H1 (cell line): ENCODE measurements around the gene SERPINB6. TPM values are rescaled to one million over a fixed set of nuclear protein-coding genes. Genes with fewer than 3 reads are reported as not detected.

Experiments used
- CTCF ChIA-PET: fragments of 300-600 bp; sonication (Branson Sonifier 250); formaldehyde crosslinking; loops from one replicate; lab custom pipeline; 2021; ENCODE audit not compliant: partially characterized antibody; lab: Charles Lee
- POLR2A ChIA-PET: fragments of 300-600 bp; sonication (Branson Sonifier 250); formaldehyde crosslinking; loops from one replicate; lab custom pipeline; 2021; ENCODE audit warnings: inconsistent platforms; ENCODE audit not compliant: partially characterized antibody; lab: Charles Lee
- DNase-seq, 2 experiments: peaks; one replicate each; pipeline versions ENCODE4 v3.0.0 to v3.0.0-alpha.2; 2010 to 2022; ENCODE audit warnings: low spot score in 2 of 2, low read depth in 1 of 2, mixed read lengths in 1 of 2
- FAIRE-seq: peaks from 2 replicates; lab custom pipeline; 2011; peaks lifted over from hg19 to GRCh38; lab: Jason Lieb, UNC
- H2AFZ ChIP-seq: 2 replicates; pipeline ENCODE4 v1.8.1; 2012; ENCODE audit warnings: low read length, inconsistent platforms
- H2AK5ac ChIP-seq: 2 replicates; pipeline ENCODE4 v1.6.1; 2013; ENCODE audit warnings: low read depth, low read length
- H2BK120ac ChIP-seq: replicated peaks from 2 replicates; pipeline ENCODE3; 2013; ENCODE audit warnings: low read depth, low read length, inconsistent platforms
- H2BK12ac ChIP-seq: 2 replicates; pipeline ENCODE4 v1.6.1; 2013; ENCODE audit warnings: low read depth, low read length
- H2BK15ac ChIP-seq: 2 replicates; pipeline ENCODE4 v1.6.1; 2013; ENCODE audit warnings: low read length
- H2BK20ac ChIP-seq: 2 replicates; pipeline ENCODE4 v1.6.1; 2013; ENCODE audit warnings: low read length
- H2BK5ac ChIP-seq: 2 replicates; pipeline ENCODE4 v1.6.1; 2013; ENCODE audit warnings: low read depth, low read length
- H3K14ac ChIP-seq: 2 replicates; pipeline ENCODE4 v1.6.1; 2013; ENCODE audit warnings: inconsistent platforms; ENCODE audit not compliant: insufficient read length
- H3K18ac ChIP-seq: 2 replicates; pipeline ENCODE4 v1.6.1; 2013; ENCODE audit warnings: low read length; ENCODE audit errors: extremely low read depth
- H3K23ac ChIP-seq: 2 replicates; pipeline ENCODE4 v1.6.1; 2013; ENCODE audit warnings: inconsistent platforms; ENCODE audit not compliant: insufficient read length
- H3K23me2 ChIP-seq: 2 replicates; pipeline ENCODE4 v1.6.1; 2013; ENCODE audit warnings: low read depth, low read length
- H3K27ac ChIP-seq: 2 replicates; pipeline ENCODE4 v1.6.1; 2011; ENCODE audit warnings: low read depth, low read length, inconsistent platforms
- H3K27me3 ChIP-seq, 4 experiments: replicated peaks in 1 of 4; 1 replicate in 1 of 4; 2 replicates in 3 of 4; pipeline versions ENCODE4 v1.6.1 to v1.8.1; 2011 to 2013; ENCODE audit warnings: low read length in 3 of 4, mild to moderate bottlenecking in 3 of 4, inconsistent platforms in 2 of 4, mixed read lengths in 2 of 4, moderate library complexity in 1 of 4; ENCODE audit not compliant: control insufficient read depth in 3 of 4, insufficient read depth in 3 of 4; ENCODE audit errors: extremely low read depth in 1 of 4
- H3K36me3 ChIP-seq, 4 experiments: 2 replicates each; pipeline versions ENCODE4 v1.6.1 to v1.8.1; 2011 to 2013; ENCODE audit warnings: mild to moderate bottlenecking in 4 of 4, low read length in 3 of 4, moderate library complexity in 2 of 4, control low read depth in 1 of 4, inconsistent platforms in 1 of 4; ENCODE audit not compliant: insufficient read depth in 4 of 4, control insufficient read depth in 2 of 4
- H3K4ac ChIP-seq: replicated peaks from 2 replicates; pipeline ENCODE3; 2013; ENCODE audit warnings: low read length, low read depth, mixed read lengths, inconsistent platforms; ENCODE audit not compliant: insufficient read length
- H3K4me1 ChIP-seq, 4 experiments: replicated peaks in 1 of 4; 1 replicate in 1 of 4; 2 replicates in 3 of 4; pipeline versions ENCODE4 v1.6.1 to v1.8.1; 2011 to 2013; ENCODE audit warnings: low read length in 3 of 4, inconsistent platforms in 2 of 4, mixed read lengths in 1 of 4; ENCODE audit not compliant: insufficient read depth in 4 of 4, control insufficient read depth in 3 of 4
- H3K4me2 ChIP-seq, 2 experiments: 2 replicates each; pipeline versions ENCODE4 v1.6.1 to v1.8.1; 2011 to 2013; ENCODE audit warnings: low read depth in 2 of 2, low read length in 2 of 2, control low read depth in 1 of 2, inconsistent platforms in 1 of 2, mild to moderate bottlenecking in 1 of 2; ENCODE audit not compliant: insufficient read depth in 1 of 2
- H3K4me3 ChIP-seq, 4 experiments: fragments of 200-600, 300-600 bp in 1 of 4; sonication (generic), shearing (Covaris generic), sonication (Bioruptor Twin) in 1 of 4; 2 replicates each; pipeline versions ENCODE4 v1.5.1 to v1.8.1; 2011 to 2016; ENCODE audit warnings: low read length in 4 of 4, low read depth in 3 of 4, control low read depth in 2 of 4, inconsistent platforms in 2 of 4, mild to moderate bottlenecking in 2 of 4, mixed read lengths in 1 of 4, moderate library complexity in 1 of 4; ENCODE audit not compliant: insufficient read depth in 2 of 4; ENCODE audit errors: extremely low read depth in 1 of 4
- H3K56ac ChIP-seq: replicated peaks from 2 replicates; pipeline ENCODE3; 2013; ENCODE audit warnings: low read depth, mild to moderate bottlenecking, mixed read lengths, low read length, inconsistent platforms; ENCODE audit not compliant: insufficient read length
- H3K79me1 ChIP-seq: 2 replicates; pipeline ENCODE4 v1.6.1; 2013; ENCODE audit warnings: low read depth, low read length, control low read depth
- H3K79me2 ChIP-seq, 2 experiments: 2 replicates each; pipeline versions ENCODE4 v1.6.1 to v1.8.1; 2012 to 2013; ENCODE audit warnings: low read length in 2 of 2, mild to moderate bottlenecking in 2 of 2, inconsistent platforms in 1 of 2; ENCODE audit not compliant: insufficient read depth in 2 of 2, control insufficient read depth in 1 of 2
- H3K9ac ChIP-seq, 4 experiments: replicated peaks in 1 of 4; 1 replicate in 1 of 4; 2 replicates in 3 of 4; pipeline versions ENCODE4 v1.6.1 to v1.8.1; 2011 to 2013; ENCODE audit warnings: low read depth in 3 of 4, low read length in 3 of 4, control low read depth in 2 of 4, mild to moderate bottlenecking in 2 of 4, moderate library complexity in 2 of 4, inconsistent platforms in 1 of 4; ENCODE audit errors: extremely low read depth in 1 of 4
- H3K9me3 ChIP-seq, 2 experiments: 2 replicates each; pipeline versions ENCODE4 v1.6.1 to v1.8.1; 2012 to 2013; ENCODE audit warnings: mild to moderate bottlenecking in 2 of 2, moderate library complexity in 2 of 2, control low read depth in 1 of 2, inconsistent platforms in 1 of 2, low read depth in 1 of 2, low read length in 1 of 2, mixed read lengths in 1 of 2; ENCODE audit not compliant: insufficient read depth in 2 of 2
- H4K20me1 ChIP-seq, 2 experiments: replicated peaks in 1 of 2; 2 replicates each; pipeline versions ENCODE3 to v1.8.1; 2011 to 2013; ENCODE audit warnings: inconsistent platforms in 2 of 2, low read length in 2 of 2, mild to moderate bottlenecking in 1 of 2; ENCODE audit not compliant: insufficient read depth in 2 of 2, control insufficient read depth in 1 of 2
- H4K5ac ChIP-seq: 2 replicates; pipeline ENCODE4 v1.6.1; 2013; ENCODE audit warnings: low read length, low read depth, mixed read lengths, inconsistent platforms; ENCODE audit not compliant: insufficient read length
- H4K8ac ChIP-seq: 2 replicates; pipeline ENCODE4 v1.8.0; 2013; ENCODE audit warnings: mild to moderate bottlenecking, moderate library complexity, low read length, inconsistent platforms; ENCODE audit not compliant: insufficient read depth; ENCODE audit errors: extremely low read depth
- H4K91ac ChIP-seq: replicated peaks from 2 replicates; pipeline ENCODE3; 2013; ENCODE audit warnings: low read length, mixed read lengths, inconsistent platforms; ENCODE audit not compliant: insufficient read length
- CBX5 ChIP-seq: fragments of 300-800, 300-1000 bp; sonication (generic); IDR thresholded peaks from 2 replicates; pipeline ENCODE4 v1.7.1; 2016; ENCODE audit warnings: antibody characterized with exemption, low read length, low read depth
- CREB1 ChIP-seq: IDR thresholded peaks from 2 replicates; pipeline ENCODE4 v1.6.1; 2012; ENCODE audit warnings: inconsistent platforms
- CTBP2 ChIP-seq: IDR thresholded peaks from 2 replicates; pipeline ENCODE4 v1.7.0; 2011; ENCODE audit warnings: borderline replicate concordance, mild to moderate bottlenecking, moderate library complexity, mixed read lengths, low read length; ENCODE audit not compliant: insufficient read depth, insufficient read length
- HDAC2 ChIP-seq, 2 experiments: fragments of 300-600 bp in 1 of 2; sonication (generic) in 1 of 2; IDR thresholded peaks; 2 replicates each; pipeline ENCODE4 v1.6.1; 2011 to 2012; ENCODE audit warnings: low read depth in 2 of 2, low read length in 2 of 2, mild to moderate bottlenecking in 2 of 2, moderate library complexity in 2 of 2, borderline replicate concordance in 1 of 2, inconsistent platforms in 1 of 2
- HDAC6 ChIP-seq: IDR thresholded peaks from one replicate; pipeline ENCODE4 v1.7.1; 2012; ENCODE audit warnings: low read depth, mild to moderate bottlenecking, inconsistent platforms, low read length, moderate library complexity
- PHF8 ChIP-seq: fragments of 200-600 bp; sonication (generic); conservative IDR thresholded peaks from 2 replicates; pipeline ENCODE4 v1.7.1; 2012; ENCODE audit warnings: low read depth, mild to moderate bottlenecking, inconsistent platforms, low read length, moderate library complexity
- SIX5 ChIP-seq: IDR thresholded peaks from 2 replicates; pipeline ENCODE4 v1.6.1; 2011; ENCODE audit warnings: mild to moderate bottlenecking, low read depth, low read length
- TCF12 ChIP-seq: IDR thresholded peaks from 2 replicates; pipeline ENCODE4 v1.6.1; 2011; ENCODE audit warnings: low read depth, mild to moderate bottlenecking, low read length
- WGBS, 2 experiments: shearing (Covaris generic) in 1 of 2; methylation state at CpG; one replicate each; pipeline versions ENCODE4 v1.1.6 to v1.1.7; 2013 to 2015; ENCODE audit warnings: low lambda C conversion rate in 2 of 2, mixed read lengths in 2 of 2, inconsistent platforms in 1 of 2, low coverage in 1 of 2, missing lambda C conversion rate in 1 of 2; ENCODE audit not compliant: insufficient replicate concordance in 2 of 2, insufficient coverage in 1 of 2, insufficient read length in 1 of 2; ENCODE audit errors: extremely low coverage in 1 of 2, missing lambda C conversion rate in 1 of 2; 5-methylcytosine and 5-hydroxymethylcytosine counted together
- polyA plus RNA-seq, 7 experiments: library from polyadenylated mRNA; depleted of rRNA in 3 of 7; stranded (reverse) in 5 of 7; unstranded in 2 of 7; fragments of >200 nt in 5 of 7; fragments of 200-250 nt in 2 of 7; gene quantifications; 1 replicate in 5 of 7; 2 replicates in 1 of 7; 4 replicates in 1 of 7; pipeline versions ENCODE4 v1.2.1 to v1.2.3, GENCODE V29; 2011 to 2013; ENCODE audit warnings: missing spikeins in 2 of 7, mixed read lengths in 2 of 7
- total RNA-seq: library from RNA; stranded (reverse); fragmentation: NEBNext Ultra II Directional; extraction: Animal tissue kit (Norgen Biotek cat#: 25700); gene quantifications from 2 replicates; pipeline ENCODE4 v1.2.1, GENCODE V29; 2021

Gene SERPINB6
- total and polyA plus RNA-seq, 2 of the 8 experiments (the other 6 are each of a cell fraction or from before 2014, with no cell fraction given), result 27.2 to 29.4 TPM

GRCh38 chr6:2984738-2985406, 13.5 kb upstream of the SERPINB6 start:
- Histone ChIP-seq H3K79me1 (no peaks in the 10 kb centered on the region), H4K91ac (peak overlapping the region; percentile 88), H3K4me1 (peaks cover 3 to 15% (median 9%) of the 10 kb centered on the region in 4 experiments), H3K4ac (no peak overlapping the region), H3K23me2 (peaks cover 4% of the 10 kb centered on the region), H4K20me1 (no peaks in the 10 kb centered on the region), H3K23ac (no peak overlapping the region), H2AFZ (no peak overlapping the region), H2BK120ac (peak overlapping the region; percentile 7), H3K56ac (no peak overlapping the region), H2AK5ac (0 out of 2 replicates have a peak overlapping the region, but pooled peaks have one; percentile 77), H2BK15ac (peak overlapping the region; percentile 99; the same call in 1 of the 2 replicates), H4K8ac (no peak overlapping the region; the same call in 1 of the 2 replicates), H3K36me3 (no peaks in the 10 kb centered on the region), H3K18ac (peak overlapping the region; percentile 79), H2BK20ac (peak overlapping the region; percentile 99), H3K9ac (no peak overlapping the region), H3K9me3 (no peaks in the 10 kb centered on the region), H2BK5ac (peak overlapping the region; percentile 75; the same call in 1 of the 2 replicates), H3K27ac (no peak overlapping the region), H3K79me2 (no peaks in the 10 kb centered on the region), H4K5ac (peak overlapping the region; percentile 12), H3K4me3 (no peak overlapping the region), H3K4me2 (peak overlapping the region in 1 of 2 experiments; percentile 20; a peak in 1 of 4 replicates), H3K27me3 (no peaks in the 10 kb centered on the region), H2BK12ac (peak overlapping the region; percentile 92), H3K14ac (no peak overlapping the region)
- ChIA-PET CTCF (interaction anchor here (0.7 to 7.3 kb wide), 13 partner anchors 9 to 267 kb away, joined by 3 to 142 read pairs (median 4); partner anchors contain the start of genes NQO2 and SERPINB6), POLR2A (interaction anchor here (0.6 to 1.2 kb wide), 4 partner anchors 9 to 211 kb away, joined by 3 to 5 read pairs (median 4); partner anchors contain the start of gene SERPINB6)
- DNase-seq, result no peak
- no peak for FAIRE-seq
- no peak for TF ChIP-seq CTBP2
- TF ChIP-seq PHF8, result no peak
- no peak for TF ChIP-seq SIX5
- TF ChIP-seq CBX5, result no peak
- TF ChIP-seq TCF12, result no peak
- TF ChIP-seq HDAC6, result no peak
- TF ChIP-seq CREB1, result no peak
- TF ChIP-seq HDAC2 (IDR thresholded peaks at IDR 0.05; ENCODE audit: borderline replicate concordance in 1 of 2, low read depth in 2 of 2, low read length in 2 of 2), result no peak
- 69% methylated on average over 12 of the region's 12 CpGs; no CpG with 5 or more reads in 1 of the 2 experiments for WGBS, 2 experiments
